HFFc6 (cell line): Measurements from ENCODE around the gene GPC1. TPM values are rescaled to one million over a fixed set of nuclear protein-coding genes. Genes with fewer than 3 reads are reported as not detected.

Experiments used
- DNase-seq: peaks from one replicate; pipeline ENCODE4 v3.0.0-alpha.2; 2018
- H3K27ac Mint-ChIP-seq: 2 replicates; pipeline ENCODE4 v1.8.0; 2020; ENCODE audit warnings: mild to moderate bottlenecking, mixed read lengths
- H3K27me3 Mint-ChIP-seq: 2 replicates; pipeline ENCODE4 v1.8.0; 2021; ENCODE audit warnings: mild to moderate bottlenecking, moderate library complexity, mixed read lengths; ENCODE audit not compliant: insufficient read depth
- H3K36me3 Mint-ChIP-seq: 2 replicates; pipeline ENCODE4 v1.8.0; 2021; ENCODE audit warnings: low read depth, mixed read lengths
- H3K4me1 Mint-ChIP-seq: 2 replicates; pipeline ENCODE4 v1.8.0; 2020; ENCODE audit warnings: low read depth, mixed read lengths
- H3K4me3 Mint-ChIP-seq: 2 replicates; pipeline ENCODE4 v1.8.0; 2020; ENCODE audit warnings: mild to moderate bottlenecking, moderate library complexity, mixed read lengths
- H3K9me3 Mint-ChIP-seq: 2 replicates; pipeline ENCODE4 v1.8.0; 2020; ENCODE audit warnings: mild to moderate bottlenecking, mixed read lengths
- total RNA-seq, 6 experiments: library from RNA; stranded (reverse); fragmentation: NEBNext Ultra II Directional; extraction: Animal tissue kit (Norgen Biotek cat#: 25700); gene quantifications; 2 replicates in 1 of 6; 3 replicates in 5 of 6; pipeline ENCODE4 v1.2.3, GENCODE V29; 2021
- TF ChIP-seq, protein P1 (sequence below): fragments of 200-600 bp; sonication (generic); IDR thresholded peaks from 2 replicates; pipeline ENCODE4 v1.5.0; 2021; ENCODE audit warnings: antibody characterized with exemption, mild to moderate bottlenecking

Gene GPC1
- total RNA-seq, 6 experiments from 2014 or later = 315 to 403 (median 350) TPM

- H3K27ac Mint-ChIP-seq = no peak overlapping the region
- H3K4me1 Mint-ChIP-seq = no peaks in the 10 kb centered on the region
- TF ChIP-seq, protein P1, sequence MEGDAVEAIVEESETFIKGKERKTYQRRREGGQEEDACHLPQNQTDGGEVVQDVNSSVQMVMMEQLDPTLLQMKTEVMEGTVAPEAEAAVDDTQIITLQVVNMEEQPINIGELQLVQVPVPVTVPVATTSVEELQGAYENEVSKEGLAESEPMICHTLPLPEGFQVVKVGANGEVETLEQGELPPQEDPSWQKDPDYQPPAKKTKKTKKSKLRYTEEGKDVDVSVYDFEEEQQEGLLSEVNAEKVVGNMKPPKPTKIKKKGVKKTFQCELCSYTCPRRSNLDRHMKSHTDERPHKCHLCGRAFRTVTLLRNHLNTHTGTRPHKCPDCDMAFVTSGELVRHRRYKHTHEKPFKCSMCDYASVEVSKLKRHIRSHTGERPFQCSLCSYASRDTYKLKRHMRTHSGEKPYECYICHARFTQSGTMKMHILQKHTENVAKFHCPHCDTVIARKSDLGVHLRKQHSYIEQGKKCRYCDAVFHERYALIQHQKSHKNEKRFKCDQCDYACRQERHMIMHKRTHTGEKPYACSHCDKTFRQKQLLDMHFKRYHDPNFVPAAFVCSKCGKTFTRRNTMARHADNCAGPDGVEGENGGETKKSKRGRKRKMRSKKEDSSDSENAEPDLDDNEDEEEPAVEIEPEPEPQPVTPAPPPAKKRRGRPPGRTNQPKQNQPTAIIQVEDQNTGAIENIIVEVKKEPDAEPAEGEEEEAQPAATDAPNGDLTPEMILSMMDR = no peak
- no peaks in the 10 kb centered on the region for H3K36me3 Mint-ChIP-seq
- DNase-seq = no peak
- no peaks in the 10 kb centered on the region for H3K9me3 Mint-ChIP-seq
- no peaks in the 10 kb centered on the region for H3K27me3 Mint-ChIP-seq
- no peak overlapping the region for H3K4me3 Mint-ChIP-seq
Observed at GRCh38 chr2:240500561-240501423, 65.3 kb downstream of the GPC1 start.

DNA sequence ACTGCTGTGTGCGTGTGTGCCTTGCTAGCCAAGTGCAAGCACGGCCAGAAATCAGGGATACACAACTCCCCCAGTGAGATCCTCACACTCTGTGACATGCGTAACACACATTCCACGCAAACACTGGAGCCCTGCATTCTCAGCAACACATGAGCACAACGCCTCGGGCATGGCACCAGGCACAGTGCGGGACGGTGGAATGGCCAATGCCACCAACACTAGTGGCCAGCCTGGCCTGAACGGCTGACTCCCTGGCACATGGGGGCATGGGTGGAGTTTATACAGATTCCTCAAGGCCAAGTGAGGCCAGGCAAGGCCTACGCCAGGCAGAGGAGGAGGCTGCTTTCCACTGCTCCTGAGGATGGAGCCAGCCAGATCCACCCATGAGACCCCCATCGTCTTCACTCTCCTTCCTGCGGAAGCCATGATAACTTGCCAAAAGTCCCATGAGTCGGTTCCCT lies 66.1 kb downstream of the GPC1 start:
- Mint-ChIP-seq H3K4me1 (no peaks in the 10 kb centered on the region), H3K27ac (no peak overlapping the region), H3K4me3 (no peak overlapping the region), H3K36me3 (no peaks in the 10 kb centered on the region), H3K27me3 (no peaks in the 10 kb centered on the region), H3K9me3 (no peaks in the 10 kb centered on the region)
- TF ChIP-seq, protein P1 = no peak
- no peak for DNase-seq

DNA sequence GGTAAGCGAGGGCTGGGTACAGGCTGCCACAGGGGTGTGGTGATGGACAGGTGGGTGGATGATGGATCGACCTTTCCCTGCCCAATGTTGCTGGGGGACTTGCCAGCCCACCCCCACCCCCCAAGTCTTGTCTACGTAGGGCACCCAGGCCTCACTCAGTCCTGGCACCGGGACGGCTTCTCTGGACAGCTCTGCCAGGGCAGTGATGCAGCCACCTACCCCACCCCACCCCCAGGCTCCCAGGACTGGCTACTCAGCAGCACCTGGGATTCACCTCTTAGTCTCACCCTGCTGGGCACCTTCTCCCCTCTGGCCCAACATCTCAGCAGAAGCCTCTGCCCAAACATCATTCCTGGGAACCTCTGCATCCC lies 66.6 kb downstream of the GPC1 start:
- no peak overlapping the region for H3K4me3 Mint-ChIP-seq
- DNase-seq = no peak

GRCh38 chr2:240502430-240503121 lies 67.1 kb downstream of the GPC1 start:
- no peak overlapping the region for H3K4me3 Mint-ChIP-seq
- TF ChIP-seq, protein P1 = no peak
- DNase-seq = no peak
- no peaks in the 10 kb centered on the region for H3K4me1 Mint-ChIP-seq
- H3K27ac Mint-ChIP-seq = no peak overlapping the region
- no peaks in the 10 kb centered on the region for H3K27me3 Mint-ChIP-seq
- H3K9me3 Mint-ChIP-seq = no peaks in the 10 kb centered on the region
- H3K36me3 Mint-ChIP-seq = no peaks in the 10 kb centered on the region

More for the DNA sequence above, 66.6 kb downstream of the GPC1 start:
- no peaks in the 10 kb centered on the region for H3K9me3 Mint-ChIP-seq
- TF ChIP-seq, protein P1 = no peak
- no peak overlapping the region for H3K27ac Mint-ChIP-seq
- H3K4me1 Mint-ChIP-seq = no peaks in the 10 kb centered on the region
- H3K27me3 Mint-ChIP-seq = no peaks in the 10 kb centered on the region
- no peaks in the 10 kb centered on the region for H3K36me3 Mint-ChIP-seq

- DNase-seq = no peak
Observed at GRCh38 chr2:240503375-240503774, 67.9 kb downstream of the GPC1 start.

More at GRCh38 chr2:240503375-240503774, 67.9 kb downstream of the GPC1 start:
- H3K9me3 Mint-ChIP-seq = no peaks in the 10 kb centered on the region
- H3K4me1 Mint-ChIP-seq = no peaks in the 10 kb centered on the region
- TF ChIP-seq, protein P1 = no peak
- H3K27ac Mint-ChIP-seq = no peak overlapping the region
- no peaks in the 10 kb centered on the region for H3K36me3 Mint-ChIP-seq
- no peaks in the 10 kb centered on the region for H3K27me3 Mint-ChIP-seq
- no peak overlapping the region for H3K4me3 Mint-ChIP-seq
